NCI-H146 treated with DMSO at 0.1 percent for 48 hours (cell line): ENCODE results near the gene PRR27.
A peak's percentile ranks its signal among the peaks of the same experiment; 100 is the strongest.

ENCODE experiments used
- DNase-seq: peaks from one replicate; lab custom pipeline; 2025; ENCODE audit not compliant: unreplicated experiment; lab: John Stamatoyannopoulos, UW

PRR27 gene

GRCh38 chr4:70153937-70154336 lies at the start of gene PRR27:
PRR27 (plus strand) TSS chr4:70154237; CDS start chr4:70154376, 139 bp downstream.
- DNase-seq, result no peak

- DNase-seq, result no peak
These were observed 43.1 kb upstream of the PRR27 start for GRCh38 chr4:70110917-70111316.

DNA sequence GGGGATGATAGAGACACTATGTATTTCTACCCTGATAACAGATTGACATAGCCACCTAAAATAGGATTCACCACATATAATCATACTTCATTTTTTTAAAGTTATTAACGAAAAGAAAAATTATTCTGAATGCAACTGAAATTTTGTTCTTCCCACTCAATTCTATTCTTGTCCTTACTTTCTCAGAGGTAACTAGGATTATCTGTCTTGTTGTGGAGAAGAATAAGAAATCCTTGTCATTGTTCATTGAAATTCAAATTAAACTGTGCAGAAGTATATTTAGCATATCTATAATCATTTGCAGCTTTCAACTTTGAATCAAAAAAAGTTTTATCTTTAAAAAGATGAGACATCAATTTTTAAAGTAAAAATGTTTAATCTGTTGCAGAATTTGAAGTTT lies 40.4 kb upstream of the PRR27 start:
- DNase-seq, result no peak

DNA sequence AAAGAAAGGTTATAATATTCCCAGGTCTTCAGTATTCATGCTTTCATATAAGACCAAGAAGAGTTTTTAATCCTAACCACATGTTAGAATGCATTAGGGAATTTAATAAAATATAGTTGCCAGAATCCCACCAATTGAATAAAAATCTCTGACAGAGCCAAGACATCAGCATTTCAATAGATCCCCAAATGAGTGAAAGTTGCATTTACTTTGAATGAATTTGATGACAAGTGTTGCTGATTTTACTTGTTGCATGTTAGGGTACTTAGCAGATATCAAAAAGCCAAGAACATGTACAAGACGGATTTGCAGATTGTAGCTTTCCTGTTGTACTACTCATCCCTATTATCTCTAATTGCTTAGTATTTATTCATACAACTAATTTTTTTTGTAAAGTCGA lies 39.9 kb upstream of the PRR27 start:
- no peak for DNase-seq

GRCh38 chr4:70120323-70120722 lies 33.7 kb upstream of the PRR27 start:
- DNase-seq, result no peak

DNA sequence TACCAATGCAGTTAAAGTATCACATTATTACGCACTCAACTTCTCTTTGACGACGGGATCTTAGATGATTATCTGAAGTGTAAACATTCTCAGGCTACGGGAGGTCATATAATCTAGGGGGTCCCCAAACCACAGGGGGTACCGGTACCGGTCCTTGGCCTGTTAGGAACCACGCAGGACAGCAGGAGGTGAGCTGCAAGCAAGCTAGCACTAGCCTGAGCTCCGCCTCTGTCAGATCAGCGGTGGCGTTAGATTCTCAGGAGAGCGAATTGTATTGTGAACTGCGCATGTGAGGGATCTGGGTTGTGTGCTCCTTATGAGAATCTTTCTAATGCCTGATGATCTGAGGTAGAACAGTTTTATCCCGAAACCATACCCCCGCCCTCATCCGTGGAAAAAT lies 20.6 kb upstream of the PRR27 start:
- no peak for DNase-seq

GRCh38 chr4:70138751-70139150 lies 15.3 kb upstream of the PRR27 start:
- no peak for DNase-seq

- no peak for DNase-seq
These were observed 2.8 kb upstream of the PRR27 start for GRCh38 chr4:70151271-70151670.

DNA sequence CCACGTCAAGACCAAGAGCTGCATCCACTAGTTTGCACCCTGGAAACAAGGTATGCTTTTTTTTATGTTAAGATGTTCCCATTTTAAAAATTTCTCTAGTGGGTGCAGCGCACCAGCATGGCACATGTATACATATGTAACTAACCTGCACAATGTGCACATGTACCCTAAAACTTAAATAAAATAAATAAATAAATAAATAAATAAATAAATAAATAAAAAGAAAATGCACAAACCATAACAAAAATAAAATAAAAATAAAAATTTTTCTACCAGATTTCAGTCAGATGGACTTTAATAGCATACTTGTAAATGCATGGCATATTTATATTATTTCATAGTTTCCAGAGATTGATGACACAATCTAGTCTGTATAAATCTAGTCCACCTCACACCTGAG lies 1.9 kb upstream of the PRR27 start:
- DNase-seq, result no peak

- no peak for DNase-seq
These were observed 4.5 kb downstream of the PRR27 start for GRCh38 chr4:70158576-70158975.

DNA sequence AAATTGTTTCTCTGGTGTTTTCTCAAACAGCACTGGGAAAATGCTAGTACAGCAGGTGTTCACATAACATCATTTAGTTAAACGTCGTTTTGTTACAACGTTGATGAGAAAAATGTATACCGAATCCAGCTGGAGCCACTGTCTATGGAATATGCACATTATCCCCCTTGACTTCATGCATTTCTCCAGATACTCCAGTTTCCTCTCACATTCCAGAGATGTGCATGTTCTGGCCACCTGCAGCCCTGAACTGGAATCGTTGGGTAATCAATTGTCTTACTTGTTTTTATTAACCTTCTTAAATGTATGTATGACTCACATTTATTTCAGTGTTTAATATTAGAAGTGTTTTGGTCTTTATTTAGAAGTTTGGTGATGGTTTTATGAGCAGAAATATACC lies 23.1 kb downstream of the PRR27 start:
- DNase-seq, result no peak

DNA sequence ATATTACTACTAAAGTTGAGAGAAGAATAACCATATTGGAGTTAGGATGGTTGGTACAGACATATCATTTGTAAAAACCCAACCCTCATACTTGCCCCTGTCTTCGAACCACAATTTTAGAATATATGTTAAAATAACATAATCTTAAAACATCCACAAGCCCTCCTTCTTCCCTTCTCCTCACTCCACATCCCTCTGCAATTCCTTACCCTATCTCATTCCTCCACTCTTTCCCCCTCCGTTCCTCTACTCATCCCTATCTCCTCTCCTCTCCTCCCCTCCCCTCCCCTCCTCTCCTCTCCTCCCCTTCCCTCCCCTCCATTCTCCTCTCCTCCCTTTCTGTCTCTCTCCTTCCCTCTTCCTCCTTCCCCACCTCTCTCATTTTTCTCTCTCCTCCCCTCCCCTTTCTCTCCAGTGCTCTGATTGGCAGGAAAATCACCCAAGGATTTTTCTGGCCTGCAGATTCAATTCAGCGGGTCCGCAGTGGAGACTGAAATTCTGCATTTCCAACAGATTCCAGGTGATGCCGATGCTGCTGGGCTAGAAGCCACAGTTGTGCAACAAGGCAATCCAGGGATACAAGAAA lies 24.1 kb downstream of the PRR27 start:
- DNase-seq, result no peak

- no peak for DNase-seq
These were observed 25.8 kb downstream of the PRR27 start for GRCh38 chr4:70179811-70180210.

GRCh38 chr4:70181864-70182263 lies 27.8 kb downstream of the PRR27 start:
- DNase-seq, result no peak

GRCh38 chr4:70182517-70183167 lies 28.6 kb downstream of the PRR27 start:
- DNase-seq, result no peak

GRCh38 chr4:70183168-70183939 lies 29.3 kb downstream of the PRR27 start:
- peak; percentile 5 for DNase-seq

- no peak for DNase-seq
These were observed 29.9 kb downstream of the PRR27 start for GRCh38 chr4:70183940-70184246.

- DNase-seq, result no peak
These were observed 33.2 kb downstream of the PRR27 start for GRCh38 chr4:70187216-70187615.

DNA sequence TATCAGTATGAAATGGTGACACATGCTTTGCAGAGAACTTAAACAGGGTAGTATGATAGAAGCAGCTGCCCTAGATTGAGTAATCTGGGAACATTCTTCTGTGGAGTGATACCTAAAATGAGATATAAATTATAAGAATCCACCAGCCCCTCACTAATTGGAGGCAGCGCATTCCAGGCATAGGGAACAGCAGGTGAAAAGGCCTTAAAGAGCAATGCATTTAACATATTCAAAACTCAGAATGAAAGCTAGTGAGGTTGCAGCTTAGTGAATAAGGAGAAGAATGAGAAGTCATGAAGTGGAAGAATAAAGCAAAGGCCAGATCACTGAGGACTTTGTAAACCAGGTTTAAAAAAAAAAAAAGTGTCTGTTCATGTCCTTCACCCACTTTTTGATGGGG lies 36.5 kb downstream of the PRR27 start:
- no peak for DNase-seq

- no peak for DNase-seq
These were observed 37.6 kb downstream of the PRR27 start for GRCh38 chr4:70191647-70192046.

DNA sequence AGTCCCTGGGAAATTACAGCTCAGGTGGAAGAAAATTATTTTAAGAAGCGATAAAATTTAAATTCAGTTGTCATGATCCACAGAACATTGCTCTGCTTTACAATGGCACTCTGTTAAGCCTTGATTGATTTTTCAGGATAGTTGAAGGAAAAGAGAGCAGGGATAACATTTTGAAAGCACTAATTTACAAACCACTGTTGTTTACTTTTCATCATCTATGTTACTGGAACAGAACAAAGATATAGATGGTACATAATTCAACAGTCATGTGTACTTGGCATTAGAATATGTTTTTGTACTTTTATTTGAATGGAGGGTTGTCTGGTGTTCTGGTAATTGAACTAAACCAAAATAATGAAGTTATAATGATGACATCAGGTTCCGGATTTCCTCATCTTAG lies 38.9 kb downstream of the PRR27 start:
- no peak for DNase-seq

- DNase-seq, result no peak
These were observed 41.4 kb downstream of the PRR27 start, which contains the start of gene ODAM for GRCh38 chr4:70195425-70195824. ODAM (plus strand) TSS chr4:70195725; CDS start chr4:70196544, 819 bp downstream.
